Measurements from ENCODE around the gene APH1B. TPM values are rescaled to one million over a fixed set of nuclear protein-coding genes. Genes with fewer than 3 reads are reported as not detected.

APH1B gene
- total RNA-seq, 4 donors from 2014 or later = 8.1 to 18.7 (median 11.5) TPM

DNA sequence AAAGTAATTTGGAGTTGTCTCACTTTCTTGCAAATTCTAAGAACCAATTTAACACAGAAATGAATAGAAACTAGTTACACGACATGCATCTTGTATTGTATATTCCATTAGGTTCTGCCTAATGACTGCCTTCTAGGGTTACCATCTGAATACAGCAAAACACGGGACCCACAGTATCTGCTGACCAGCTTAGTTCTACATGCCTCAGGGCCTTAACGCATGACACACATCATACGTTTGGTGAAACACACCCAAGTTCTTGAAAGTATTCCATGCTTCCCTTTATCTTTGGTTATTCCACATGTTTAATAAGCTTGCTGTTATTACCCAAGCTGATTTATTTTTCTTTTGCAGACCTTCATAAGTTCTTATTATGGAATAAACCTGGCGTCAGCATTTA lies 27.9 kb downstream of the APH1B start:
- WGBS, 2 donors (ENCODE audit: low coverage in 1 of 2) = 94% methylated on average over 3 to 5 of the region's 5 CpGs
- H3K27ac ChIP-seq = no peak overlapping the region
- TF ChIP-seq POLR2A (IDR thresholded peaks at IDR 0.05) = no peak
- TF ChIP-seq POLR2AphosphoS5 (IDR thresholded peaks at IDR 0.05) = no peak
- TF ChIP-seq EP300 (IDR thresholded peaks at IDR 0.05) = no peak
- TF ChIP-seq, protein P1, sequence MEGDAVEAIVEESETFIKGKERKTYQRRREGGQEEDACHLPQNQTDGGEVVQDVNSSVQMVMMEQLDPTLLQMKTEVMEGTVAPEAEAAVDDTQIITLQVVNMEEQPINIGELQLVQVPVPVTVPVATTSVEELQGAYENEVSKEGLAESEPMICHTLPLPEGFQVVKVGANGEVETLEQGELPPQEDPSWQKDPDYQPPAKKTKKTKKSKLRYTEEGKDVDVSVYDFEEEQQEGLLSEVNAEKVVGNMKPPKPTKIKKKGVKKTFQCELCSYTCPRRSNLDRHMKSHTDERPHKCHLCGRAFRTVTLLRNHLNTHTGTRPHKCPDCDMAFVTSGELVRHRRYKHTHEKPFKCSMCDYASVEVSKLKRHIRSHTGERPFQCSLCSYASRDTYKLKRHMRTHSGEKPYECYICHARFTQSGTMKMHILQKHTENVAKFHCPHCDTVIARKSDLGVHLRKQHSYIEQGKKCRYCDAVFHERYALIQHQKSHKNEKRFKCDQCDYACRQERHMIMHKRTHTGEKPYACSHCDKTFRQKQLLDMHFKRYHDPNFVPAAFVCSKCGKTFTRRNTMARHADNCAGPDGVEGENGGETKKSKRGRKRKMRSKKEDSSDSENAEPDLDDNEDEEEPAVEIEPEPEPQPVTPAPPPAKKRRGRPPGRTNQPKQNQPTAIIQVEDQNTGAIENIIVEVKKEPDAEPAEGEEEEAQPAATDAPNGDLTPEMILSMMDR (IDR thresholded peaks at IDR 0.05) = no peak
- no peaks in the 10 kb centered on the region for H3K27me3 ChIP-seq
- ATAC-seq = no peak
- peaks cover 0 to 66% of the 10 kb centered on the region in 2 donors for H3K36me3 ChIP-seq
- H3K9me3 ChIP-seq = no peaks in the 10 kb centered on the region
- H3K4me1 ChIP-seq = no peaks in the 10 kb centered on the region
- H3K4me3 ChIP-seq = no peak overlapping the region

DNA sequence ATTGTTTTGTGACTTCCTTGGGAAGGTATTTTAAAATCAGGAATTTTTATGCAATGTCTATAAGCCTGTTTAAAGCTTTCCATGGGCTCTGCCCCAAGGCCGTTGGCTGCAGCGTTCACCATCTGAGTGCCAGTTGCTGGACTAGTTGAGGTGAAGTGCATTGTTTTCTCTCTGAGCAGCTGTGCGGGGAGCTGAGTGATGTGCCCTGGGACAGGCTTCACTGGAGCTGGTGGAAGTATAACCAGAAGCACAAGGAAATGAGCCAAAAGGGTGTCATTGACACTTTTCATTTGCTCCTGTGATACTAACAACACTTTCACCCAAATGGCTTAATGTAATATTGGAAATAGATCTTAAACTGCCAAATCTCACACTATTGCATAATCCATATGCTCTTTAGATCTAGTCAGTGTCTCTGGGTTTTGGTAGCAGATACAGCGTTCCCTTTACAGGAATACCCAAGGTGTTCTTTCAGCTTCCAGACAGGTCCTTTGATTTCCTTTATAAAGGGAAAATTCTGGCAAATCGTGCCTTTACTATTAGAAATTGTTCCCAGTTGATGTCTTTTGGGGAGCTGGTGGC lies 29.2 kb downstream of the APH1B start:
- H3K27me3 ChIP-seq = no peaks in the 10 kb centered on the region
- H3K9me3 ChIP-seq = no peaks in the 10 kb centered on the region
- no peak for ATAC-seq
- H3K4me1 ChIP-seq = no peaks in the 10 kb centered on the region
- no peak overlapping the region for H3K27ac ChIP-seq
- TF ChIP-seq, protein P1 (IDR thresholded peaks at IDR 0.05) = no peak
- TF ChIP-seq POLR2AphosphoS5 (IDR thresholded peaks at IDR 0.05) (no peak), EP300 (IDR thresholded peaks at IDR 0.05) (no peak), POLR2A (IDR thresholded peaks at IDR 0.05) (no peak)
- no peak overlapping the region for H3K4me3 ChIP-seq
- 90 to 95% methylated on average over 4 to 5 of the region's 5 CpGs for WGBS, 2 donors (ENCODE audit: low coverage in 1 of 2)
- peaks cover 0 to 57% of the 10 kb centered on the region in 2 donors for H3K36me3 ChIP-seq

DNA sequence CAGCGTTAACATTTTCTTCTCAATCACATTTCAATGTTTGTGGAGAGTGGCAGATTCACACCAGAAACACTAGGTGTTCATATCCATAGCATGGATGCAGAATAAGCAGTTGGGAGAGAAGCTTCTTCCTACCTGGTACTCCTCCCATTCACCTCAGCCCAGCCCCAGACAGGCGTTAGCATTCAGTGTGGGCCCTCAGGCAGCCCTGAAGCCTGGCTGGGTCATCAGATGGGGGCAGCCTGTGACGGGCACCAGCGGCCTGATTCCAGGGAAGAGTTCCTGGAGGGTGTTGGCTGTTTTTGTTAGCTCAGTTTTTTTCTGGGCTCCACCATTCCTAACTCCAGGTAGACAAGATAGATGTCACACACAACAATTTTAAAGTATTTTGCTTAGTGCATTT lies 31.1 kb downstream of the APH1B start:
- WGBS, 2 donors (ENCODE audit: low coverage in 1 of 2) = 83 to 91% methylated on average over 1 of the region's 4 CpGs
- no peak for ATAC-seq
- Histone ChIP-seq H3K36me3 (peaks cover 0 to 38% of the 10 kb centered on the region in 2 donors), H3K27me3 (no peaks in the 10 kb centered on the region), H3K4me1 (no peaks in the 10 kb centered on the region), H3K4me3 (no peak overlapping the region), H3K27ac (no peak overlapping the region), H3K9me3 (no peaks in the 10 kb centered on the region)
- TF ChIP-seq POLR2AphosphoS5 (IDR thresholded peaks at IDR 0.05) = no peak
- TF ChIP-seq, protein P1 (IDR thresholded peaks at IDR 0.05) = no peak
- no peak for TF ChIP-seq EP300 (IDR thresholded peaks at IDR 0.05)
- TF ChIP-seq POLR2A (IDR thresholded peaks at IDR 0.05) = no peak

DNA sequence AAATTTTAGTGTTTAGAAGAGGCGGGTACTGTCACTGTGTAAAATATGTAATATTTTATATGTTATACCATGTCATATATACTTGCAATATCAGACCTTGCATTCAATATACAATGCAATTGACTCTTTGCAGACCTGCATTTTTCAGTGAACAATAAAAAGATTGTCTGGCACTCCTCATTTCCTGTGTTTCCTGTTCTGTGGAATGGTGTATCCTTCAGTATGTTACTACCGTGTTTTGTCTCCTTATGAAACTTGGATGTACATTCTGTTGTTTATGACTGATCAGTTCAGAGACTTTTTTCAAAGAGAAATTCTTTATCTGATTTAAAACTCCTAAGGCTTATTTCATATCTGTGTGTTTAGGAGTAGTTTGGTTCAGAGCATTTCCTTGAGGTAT lies 31.5 kb downstream of the APH1B start:
- WGBS, 2 donors (ENCODE audit: low coverage in 1 of 2) = 89% methylated on average over 2 of the region's 2 CpGs
- no peak for ATAC-seq
- Histone ChIP-seq H3K27ac (no peak overlapping the region), H3K36me3 (peaks cover 0 to 34% of the 10 kb centered on the region in 2 donors), H3K4me1 (no peaks in the 10 kb centered on the region), H3K4me3 (no peak overlapping the region), H3K27me3 (no peaks in the 10 kb centered on the region), H3K9me3 (no peaks in the 10 kb centered on the region)
- TF ChIP-seq POLR2AphosphoS5 (IDR thresholded peaks at IDR 0.05) (no peak), POLR2A (IDR thresholded peaks at IDR 0.05) (no peak), EP300 (IDR thresholded peaks at IDR 0.05) (no peak)
- TF ChIP-seq, protein P1 (IDR thresholded peaks at IDR 0.05) = no peak

DNA sequence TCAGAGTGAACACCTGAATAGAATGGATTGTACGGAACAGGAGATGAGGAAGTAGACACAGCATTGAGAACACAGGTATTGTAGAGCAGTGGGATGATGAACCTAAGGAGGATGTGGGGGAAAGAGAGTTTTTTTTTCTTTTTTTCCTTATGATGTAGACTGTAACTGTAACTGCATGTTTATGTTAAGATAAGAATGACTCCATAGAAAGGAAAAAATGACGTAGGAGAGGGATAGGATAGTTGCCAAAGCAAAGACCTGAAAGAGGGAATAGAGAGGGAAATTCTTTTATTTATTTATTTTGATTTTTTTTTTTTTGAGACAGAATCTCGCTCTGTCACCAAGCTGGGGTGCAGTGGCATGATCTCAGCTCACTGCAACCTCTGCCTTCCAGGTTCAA lies 33.2 kb downstream of the APH1B start:
- Histone ChIP-seq H3K27ac (no peak overlapping the region), H3K4me1 (no peaks in the 10 kb centered on the region), H3K27me3 (no peaks in the 10 kb centered on the region), H3K4me3 (no peak overlapping the region), H3K36me3 (peaks cover 0 to 18% of the 10 kb centered on the region in 2 donors), H3K9me3 (no peaks in the 10 kb centered on the region)
- WGBS, 2 donors (ENCODE audit: low coverage in 1 of 2) = 91 to 100% methylated on average over 3 of the region's 3 CpGs
- TF ChIP-seq, protein P1 (IDR thresholded peaks at IDR 0.05) = no peak
- TF ChIP-seq POLR2AphosphoS5 (IDR thresholded peaks at IDR 0.05) (no peak), POLR2A (IDR thresholded peaks at IDR 0.05) (no peak), EP300 (IDR thresholded peaks at IDR 0.05) (no peak)
- no peak for ATAC-seq

All from gastroesophageal sphincter (tissue), 4 donors.